Activated CD4-positive, alpha-beta T cell treated with anti-CD3 and anti-CD28 coated beads for 36 hours (primary cell): Measurements from ENCODE around the gene CYB5R3. TPM values are rescaled to one million over a fixed set of nuclear protein-coding genes. Genes with fewer than 3 reads are reported as not detected.
"Not testable (repeated sequence)": the region's sequence is repeated elsewhere in the genome, so short reads cannot be mapped to it uniquely, and the experiment has no call there.

Experiments
- ATAC-seq: fragments of 200-7000 bp; cut with Tn5 transposase; one replicate; pipeline ENCODE4 v1.10.0; 2021; ENCODE audit warnings: mild to moderate bottlenecking, moderate library complexity
- CTCF ChIA-PET: fragments of 350-600 bp; sonication (Branson Sonifier 250); formaldehyde crosslinking; loops from one replicate; lab custom pipeline; 2021; ENCODE audit warnings: antibody characterized with exemption; lab: Charles Lee
- POLR2A ChIA-PET: fragments of 350-600 bp; sonication (Branson Sonifier 250); formaldehyde crosslinking; loops from one replicate; lab custom pipeline; 2021; ENCODE audit warnings: antibody characterized with exemption, inconsistent platforms; lab: Charles Lee
- DNase-seq: peaks from one replicate; pipeline ENCODE4 v3.0.0-alpha.2; 2020
- H3K27ac Mint-ChIP-seq: one replicate; pipeline ENCODE4 v1.8.0; 2021; ENCODE audit warnings: mixed read lengths
- H3K27me3 Mint-ChIP-seq: one replicate; pipeline ENCODE4 v1.8.0; 2021; ENCODE audit warnings: mixed read lengths
- H3K36me3 Mint-ChIP-seq: one replicate; pipeline ENCODE4 v1.8.0; 2021; ENCODE audit warnings: low read depth, mixed read lengths
- H3K4me1 Mint-ChIP-seq: one replicate; pipeline ENCODE4 v1.8.0; 2021; ENCODE audit warnings: mixed read lengths
- H3K4me3 Mint-ChIP-seq: one replicate; pipeline ENCODE4 v1.8.0; 2021; ENCODE audit warnings: mild to moderate bottlenecking, moderate library complexity, mixed read lengths
- H3K9me3 Mint-ChIP-seq: one replicate; pipeline ENCODE4 v1.8.0; 2021; ENCODE audit warnings: low read depth, mixed read lengths
- intact Hi-C, 2 experiments: fragments of 100-400 bp; cut with DNase I in 1 of 2; cut with micrococcal nuclease in 1 of 2; formaldehyde crosslinking; loops; one replicate each; pipeline versions ENCODE4 v1.14.2 to v1.15.1; 2022 to 2024; cut with DNase I, micrococcal nuclease
- total RNA-seq, 2 experiments: library from RNA; stranded (reverse); gene quantifications; one replicate each; pipeline ENCODE4 v1.2.3, GENCODE V29; 2021

The CYB5R3 gene
- total RNA-seq, 2 experiments from 2014 or later, result 79.5 to 101 TPM

- no peaks in the 10 kb centered on the region for H3K27me3 Mint-ChIP-seq
- intact Hi-C loops, result no loop called here
- H3K4me1 Mint-ChIP-seq, result no peaks in the 10 kb centered on the region
- H3K4me3 Mint-ChIP-seq, result no peak overlapping the region
- no peak for ATAC-seq
- no peak overlapping the region for H3K27ac Mint-ChIP-seq
- H3K9me3 Mint-ChIP-seq, result no peaks in the 10 kb centered on the region
- ChIA-PET POLR2A (no interaction called here), CTCF (interaction anchor here (0.6 to 1.2 kb wide), 2 partner anchors 10 to 20 kb away, joined by 3 to 6 read pairs; no protein-coding TSS in a partner anchor)
- no peak for DNase-seq
- H3K36me3 Mint-ChIP-seq, result no peaks in the 10 kb centered on the region
These were observed 37.7 kb upstream of the CYB5R3 start for GRCh38 chr22:42686756-42687491.

GRCh38 chr22:42685941-42686653 lies 36.9 kb upstream of the CYB5R3 start:
- no peaks in the 10 kb centered on the region for H3K36me3 Mint-ChIP-seq
- H3K27ac Mint-ChIP-seq, result no peak overlapping the region
- no peak for ATAC-seq
- H3K9me3 Mint-ChIP-seq, result no peaks in the 10 kb centered on the region
- no peaks in the 10 kb centered on the region for H3K27me3 Mint-ChIP-seq
- POLR2A ChIA-PET, result no interaction called here
- CTCF ChIA-PET, result interaction anchor here (0.6 to 1.2 kb wide), 2 partner anchors 11 to 20 kb away, joined by 3 to 6 read pairs; no protein-coding TSS in a partner anchor
- DNase-seq, result no peak
- intact Hi-C loops, result no loop called here
- H3K4me1 Mint-ChIP-seq, result no peaks in the 10 kb centered on the region
- H3K4me3 Mint-ChIP-seq, result no peak overlapping the region

- H3K27me3 Mint-ChIP-seq, result peaks cover 2% of the 10 kb centered on the region
- POLR2A ChIA-PET, result interaction anchor here (0.6 kb wide), 1 partner anchor 69 kb away, joined by 3 read pairs; no protein-coding TSS in a partner anchor
These were observed 35.4 kb upstream of the CYB5R3 start for GRCh38 chr22:42684462-42685195.

GRCh38 chr22:42683578-42684283 lies 34.5 kb upstream of the CYB5R3 start:
- no peak for DNase-seq
- no peak overlapping the region for H3K27ac Mint-ChIP-seq
- POLR2A ChIA-PET, result interaction anchor here (0.6 kb wide), 1 partner anchor 70 kb away, joined by 3 read pairs; no protein-coding TSS in a partner anchor
- peaks cover 2% of the 10 kb centered on the region for H3K27me3 Mint-ChIP-seq
- CTCF ChIA-PET, result interaction anchor here (0.6 kb wide), 2 partner anchors 28 to 648 kb away, joined by 3 read pairs; no protein-coding TSS in a partner anchor
- no peaks in the 10 kb centered on the region for H3K36me3 Mint-ChIP-seq
- H3K9me3 Mint-ChIP-seq, result peaks cover 1% of the 10 kb centered on the region
- ATAC-seq, result no peak
- no peaks in the 10 kb centered on the region for H3K4me1 Mint-ChIP-seq
- intact Hi-C loops, result no loop called here
- H3K4me3 Mint-ChIP-seq, result no peak overlapping the region

More at GRCh38 chr22:42684462-42685195, 35.4 kb upstream of the CYB5R3 start:
- DNase-seq (no peak), ATAC-seq (no peak)
- CTCF ChIA-PET, result interaction anchor here (0.6 kb wide), 2 partner anchors 29 to 647 kb away, joined by 3 read pairs; no protein-coding TSS in a partner anchor
- intact Hi-C loops, result no loop called here
- H3K27ac Mint-ChIP-seq, result no peak overlapping the region
- no peak overlapping the region for H3K4me3 Mint-ChIP-seq
- no peaks in the 10 kb centered on the region for H3K9me3 Mint-ChIP-seq
- no peaks in the 10 kb centered on the region for H3K4me1 Mint-ChIP-seq
- H3K36me3 Mint-ChIP-seq, result no peaks in the 10 kb centered on the region

GRCh38 chr22:42682113-42682851 lies 33.1 kb upstream of the CYB5R3 start:
- H3K9me3 Mint-ChIP-seq, result peaks cover 5% of the 10 kb centered on the region
- DNase-seq, result no peak
- H3K27ac Mint-ChIP-seq, result no peak overlapping the region
- intact Hi-C loops, result no loop called here
- no peak overlapping the region for H3K4me3 Mint-ChIP-seq
- POLR2A ChIA-PET, result no interaction called here
- no peaks in the 10 kb centered on the region for H3K36me3 Mint-ChIP-seq
- no peaks in the 10 kb centered on the region for H3K4me1 Mint-ChIP-seq
- CTCF ChIA-PET, result no interaction called here
- ATAC-seq, result no peak
- H3K27me3 Mint-ChIP-seq, result peaks cover 2% of the 10 kb centered on the region

- CTCF ChIA-PET, result interaction anchor here (0.9 kb wide), 1 partner anchor 405 kb away, joined by 4 read pairs; no protein-coding TSS in a partner anchor
- intact Hi-C loops, result no loop called here
- H3K27ac Mint-ChIP-seq, result no peak overlapping the region
- POLR2A ChIA-PET, result interaction anchor here (0.7 kb wide), 1 partner anchor 11 kb away, joined by 3 read pairs; no protein-coding TSS in a partner anchor
- ATAC-seq (peak; percentile 60), DNase-seq (peak; percentile 14)
- H3K4me3 Mint-ChIP-seq, result no peak overlapping the region
- peaks cover 2% of the 10 kb centered on the region for H3K27me3 Mint-ChIP-seq
- peaks cover 5% of the 10 kb centered on the region for H3K9me3 Mint-ChIP-seq
- no peaks in the 10 kb centered on the region for H3K4me1 Mint-ChIP-seq
- no peaks in the 10 kb centered on the region for H3K36me3 Mint-ChIP-seq
These were observed 31.5 kb upstream of the CYB5R3 start for GRCh38 chr22:42680648-42681047.

- intact Hi-C loops, result no loop called here
- ChIA-PET CTCF (no interaction called here), POLR2A (no interaction called here)
- H3K9me3 Mint-ChIP-seq, result peaks cover 5% of the 10 kb centered on the region
- no peaks in the 10 kb centered on the region for H3K4me1 Mint-ChIP-seq
- no peaks in the 10 kb centered on the region for H3K36me3 Mint-ChIP-seq
- ATAC-seq, result no peak
- H3K27me3 Mint-ChIP-seq, result peaks cover 2% of the 10 kb centered on the region
- no peak overlapping the region for H3K4me3 Mint-ChIP-seq
- no peak for DNase-seq
- no peak overlapping the region for H3K27ac Mint-ChIP-seq
These were observed 30.5 kb upstream of the CYB5R3 start for GRCh38 chr22:42679691-42680090.

- no peaks in the 10 kb centered on the region for H3K36me3 Mint-ChIP-seq
- H3K27me3 Mint-ChIP-seq, result peaks cover 2% of the 10 kb centered on the region
- CTCF ChIA-PET, result no interaction called here
These were observed 29.7 kb upstream of the CYB5R3 start for GRCh38 chr22:42678894-42679293.

GRCh38 chr22:42677936-42678335 lies 28.7 kb upstream of the CYB5R3 start:
- intact Hi-C loops, ATAC-seq, H3K9me3 Mint-ChIP-seq, H3K4me3 Mint-ChIP-seq, H3K4me1 Mint-ChIP-seq, POLR2A ChIA-PET, CTCF ChIA-PET, H3K36me3 Mint-ChIP-seq, H3K27me3 Mint-ChIP-seq, H3K27ac Mint-ChIP-seq, DNase-seq: not testable (repeated sequence)

More at GRCh38 chr22:42678894-42679293, 29.7 kb upstream of the CYB5R3 start:
- no peak for ATAC-seq
- intact Hi-C loops, result no loop called here
- no peak for DNase-seq
- Mint-ChIP-seq H3K4me3 (no peak overlapping the region), H3K9me3 (peaks cover 5% of the 10 kb centered on the region), H3K4me1 (no peaks in the 10 kb centered on the region), H3K27ac (no peak overlapping the region)
- POLR2A ChIA-PET, result no interaction called here

- ATAC-seq, result no peak
- ChIA-PET POLR2A (no interaction called here), CTCF (no interaction called here)
- no peak overlapping the region for H3K4me3 Mint-ChIP-seq
- peaks cover 2% of the 10 kb centered on the region for H3K27me3 Mint-ChIP-seq
- H3K27ac Mint-ChIP-seq, result no peak overlapping the region
- no peaks in the 10 kb centered on the region for H3K36me3 Mint-ChIP-seq
- peaks cover 4% of the 10 kb centered on the region for H3K4me1 Mint-ChIP-seq
- intact Hi-C loops, result no loop called here
- H3K9me3 Mint-ChIP-seq, result peaks cover 5% of the 10 kb centered on the region
- no peak for DNase-seq
These were observed 26.9 kb upstream of the CYB5R3 start for GRCh38 chr22:42676059-42676607.
